ENCODE data around the gene AURKAIP1. TPM values are rescaled to one million over a fixed set of nuclear protein-coding genes. Genes with fewer than 3 reads are reported as not detected.

AURKAIP1 gene
- total and polyA plus RNA-seq, 2 of the 13 experiments (the other 11 are each of a cell fraction or from before 2014, with no cell fraction given) = 69.5 to 175 TPM

DNA sequence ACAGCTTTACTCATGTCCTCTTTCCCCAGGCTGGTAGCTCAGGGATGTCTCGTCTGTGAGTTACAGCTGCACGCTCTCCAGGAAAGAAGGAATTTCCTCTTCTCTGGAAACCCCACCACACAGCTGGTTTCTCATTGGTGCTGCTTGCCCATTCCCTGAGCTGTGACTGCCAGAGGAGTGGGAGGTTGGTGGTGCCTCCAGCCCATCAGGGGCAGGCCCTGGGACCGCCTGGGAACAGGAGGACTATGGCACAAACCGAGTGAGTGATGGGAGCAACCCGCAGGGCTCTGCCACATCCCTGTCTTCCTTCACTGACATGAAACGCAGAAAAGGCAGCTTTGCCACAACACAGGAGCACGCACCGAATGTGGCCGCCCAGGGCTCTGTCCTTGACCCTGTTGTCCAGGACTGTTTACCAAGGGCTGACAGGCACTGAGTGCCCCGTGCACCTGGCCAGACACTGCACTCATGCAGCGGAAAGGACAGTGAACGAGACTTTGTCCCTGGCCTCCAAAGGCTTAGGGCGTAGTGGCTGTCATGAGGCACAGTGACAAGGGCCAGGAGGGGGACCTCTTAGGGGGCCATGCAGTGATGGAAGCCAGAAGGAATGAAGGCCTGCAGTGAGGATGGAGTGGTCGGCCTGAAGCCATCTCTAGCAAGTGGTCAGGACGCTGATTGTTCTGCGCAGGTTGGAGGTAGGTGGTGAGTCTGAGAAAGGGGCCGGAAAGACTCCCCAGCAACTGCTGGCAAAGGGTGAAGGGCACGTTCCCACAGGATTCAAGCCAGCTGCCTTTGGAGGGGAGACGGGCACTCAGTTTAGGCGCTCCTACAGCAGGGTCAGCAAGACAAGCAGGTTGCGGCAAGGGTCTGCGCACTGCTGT lies 25.8 kb upstream of the AURKAIP1 start (continued):
- TF ChIP-seq ZNF558 (CRISPR knock-in tag; IDR thresholded peaks at IDR 0.05; ENCODE audit: borderline replicate concordance) (peak; percentile 86), ZNF768 (CRISPR knock-in tag; IDR thresholded peaks at IDR 0.05) (0 out of 2 replicates have a peak, but pooled peaks have one; percentile 13), ZNF354B (CRISPR knock-in tag; IDR thresholded peaks at IDR 0.05) (no peak), ZNF766 (CRISPR knock-in tag; IDR thresholded peaks at IDR 0.05; ENCODE audit: borderline replicate concordance) (peak; percentile 93), ZNF629 (CRISPR knock-in tag; conservative IDR thresholded peaks at IDR 0.05) (peak; percentile 75)
- TF ChIP-seq, protein P1, sequence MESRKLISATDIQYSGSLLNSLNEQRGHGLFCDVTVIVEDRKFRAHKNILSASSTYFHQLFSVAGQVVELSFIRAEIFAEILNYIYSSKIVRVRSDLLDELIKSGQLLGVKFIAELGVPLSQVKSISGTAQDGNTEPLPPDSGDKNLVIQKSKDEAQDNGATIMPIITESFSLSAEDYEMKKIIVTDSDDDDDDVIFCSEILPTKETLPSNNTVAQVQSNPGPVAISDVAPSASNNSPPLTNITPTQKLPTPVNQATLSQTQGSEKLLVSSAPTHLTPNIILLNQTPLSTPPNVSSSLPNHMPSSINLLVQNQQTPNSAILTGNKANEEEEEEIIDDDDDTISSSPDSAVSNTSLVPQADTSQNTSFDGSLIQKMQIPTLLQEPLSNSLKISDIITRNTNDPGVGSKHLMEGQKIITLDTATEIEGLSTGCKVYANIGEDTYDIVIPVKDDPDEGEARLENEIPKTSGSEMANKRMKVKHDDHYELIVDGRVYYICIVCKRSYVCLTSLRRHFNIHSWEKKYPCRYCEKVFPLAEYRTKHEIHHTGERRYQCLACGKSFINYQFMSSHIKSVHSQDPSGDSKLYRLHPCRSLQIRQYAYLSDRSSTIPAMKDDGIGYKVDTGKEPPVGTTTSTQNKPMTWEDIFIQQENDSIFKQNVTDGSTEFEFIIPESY (CRISPR knock-in tag; IDR thresholded peaks at IDR 0.05) = peak; percentile 88
- TF ChIP-seq, protein P2, sequence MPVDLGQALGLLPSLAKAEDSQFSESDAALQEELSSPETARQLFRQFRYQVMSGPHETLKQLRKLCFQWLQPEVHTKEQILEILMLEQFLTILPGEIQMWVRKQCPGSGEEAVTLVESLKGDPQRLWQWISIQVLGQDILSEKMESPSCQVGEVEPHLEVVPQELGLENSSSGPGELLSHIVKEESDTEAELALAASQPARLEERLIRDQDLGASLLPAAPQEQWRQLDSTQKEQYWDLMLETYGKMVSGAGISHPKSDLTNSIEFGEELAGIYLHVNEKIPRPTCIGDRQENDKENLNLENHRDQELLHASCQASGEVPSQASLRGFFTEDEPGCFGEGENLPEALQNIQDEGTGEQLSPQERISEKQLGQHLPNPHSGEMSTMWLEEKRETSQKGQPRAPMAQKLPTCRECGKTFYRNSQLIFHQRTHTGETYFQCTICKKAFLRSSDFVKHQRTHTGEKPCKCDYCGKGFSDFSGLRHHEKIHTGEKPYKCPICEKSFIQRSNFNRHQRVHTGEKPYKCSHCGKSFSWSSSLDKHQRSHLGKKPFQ (CRISPR knock-in tag; IDR thresholded peaks at IDR 0.05; ENCODE audit: insufficient replicate concordance) = peak; percentile 22
- TF ChIP-seq, protein P3, sequence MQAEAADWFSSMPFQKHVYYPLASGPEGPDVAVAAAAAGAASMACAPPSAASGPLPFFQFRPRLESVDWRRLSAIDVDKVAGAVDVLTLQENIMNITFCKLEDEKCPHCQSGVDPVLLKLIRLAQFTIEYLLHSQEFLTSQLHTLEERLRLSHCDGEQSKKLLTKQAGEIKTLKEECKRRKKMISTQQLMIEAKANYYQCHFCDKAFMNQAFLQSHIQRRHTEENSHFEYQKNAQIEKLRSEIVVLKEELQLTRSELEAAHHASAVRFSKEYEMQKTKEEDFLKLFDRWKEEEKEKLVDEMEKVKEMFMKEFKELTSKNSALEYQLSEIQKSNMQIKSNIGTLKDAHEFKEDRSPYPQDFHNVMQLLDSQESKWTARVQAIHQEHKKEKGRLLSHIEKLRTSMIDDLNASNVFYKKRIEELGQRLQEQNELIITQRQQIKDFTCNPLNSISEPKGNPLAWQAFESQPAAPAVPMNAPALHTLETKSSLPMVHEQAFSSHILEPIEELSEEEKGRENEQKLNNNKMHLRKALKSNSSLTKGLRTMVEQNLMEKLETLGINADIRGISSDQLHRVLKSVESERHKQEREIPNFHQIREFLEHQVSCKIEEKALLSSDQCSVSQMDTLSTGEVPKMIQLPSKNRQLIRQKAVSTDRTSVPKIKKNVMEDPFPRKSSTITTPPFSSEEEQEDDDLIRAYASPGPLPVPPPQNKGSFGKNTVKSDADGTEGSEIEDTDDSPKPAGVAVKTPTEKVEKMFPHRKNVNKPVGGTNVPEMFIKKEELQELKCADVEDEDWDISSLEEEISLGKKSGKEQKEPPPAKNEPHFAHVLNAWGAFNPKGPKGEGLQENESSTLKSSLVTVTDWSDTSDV (CRISPR knock-in tag; IDR thresholded peaks at IDR 0.05) = no peak
- TF ChIP-seq, protein P4, sequence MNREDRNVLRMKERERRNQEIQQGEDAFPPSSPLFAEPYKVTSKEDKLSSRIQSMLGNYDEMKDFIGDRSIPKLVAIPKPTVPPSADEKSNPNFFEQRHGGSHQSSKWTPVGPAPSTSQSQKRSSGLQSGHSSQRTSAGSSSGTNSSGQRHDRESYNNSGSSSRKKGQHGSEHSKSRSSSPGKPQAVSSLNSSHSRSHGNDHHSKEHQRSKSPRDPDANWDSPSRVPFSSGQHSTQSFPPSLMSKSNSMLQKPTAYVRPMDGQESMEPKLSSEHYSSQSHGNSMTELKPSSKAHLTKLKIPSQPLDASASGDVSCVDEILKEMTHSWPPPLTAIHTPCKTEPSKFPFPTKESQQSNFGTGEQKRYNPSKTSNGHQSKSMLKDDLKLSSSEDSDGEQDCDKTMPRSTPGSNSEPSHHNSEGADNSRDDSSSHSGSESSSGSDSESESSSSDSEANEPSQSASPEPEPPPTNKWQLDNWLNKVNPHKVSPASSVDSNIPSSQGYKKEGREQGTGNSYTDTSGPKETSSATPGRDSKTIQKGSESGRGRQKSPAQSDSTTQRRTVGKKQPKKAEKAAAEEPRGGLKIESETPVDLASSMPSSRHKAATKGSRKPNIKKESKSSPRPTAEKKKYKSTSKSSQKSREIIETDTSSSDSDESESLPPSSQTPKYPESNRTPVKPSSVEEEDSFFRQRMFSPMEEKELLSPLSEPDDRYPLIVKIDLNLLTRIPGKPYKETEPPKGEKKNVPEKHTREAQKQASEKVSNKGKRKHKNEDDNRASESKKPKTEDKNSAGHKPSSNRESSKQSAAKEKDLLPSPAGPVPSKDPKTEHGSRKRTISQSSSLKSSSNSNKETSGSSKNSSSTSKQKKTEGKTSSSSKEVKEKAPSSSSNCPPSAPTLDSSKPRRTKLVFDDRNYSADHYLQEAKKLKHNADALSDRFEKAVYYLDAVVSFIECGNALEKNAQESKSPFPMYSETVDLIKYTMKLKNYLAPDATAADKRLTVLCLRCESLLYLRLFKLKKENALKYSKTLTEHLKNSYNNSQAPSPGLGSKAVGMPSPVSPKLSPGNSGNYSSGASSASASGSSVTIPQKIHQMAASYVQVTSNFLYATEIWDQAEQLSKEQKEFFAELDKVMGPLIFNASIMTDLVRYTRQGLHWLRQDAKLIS (CRISPR knock-in tag; IDR thresholded peaks at IDR 0.05) = peak; percentile 72; the same call in 1 of the 2 replicates
- TF ChIP-seq, protein P5, sequence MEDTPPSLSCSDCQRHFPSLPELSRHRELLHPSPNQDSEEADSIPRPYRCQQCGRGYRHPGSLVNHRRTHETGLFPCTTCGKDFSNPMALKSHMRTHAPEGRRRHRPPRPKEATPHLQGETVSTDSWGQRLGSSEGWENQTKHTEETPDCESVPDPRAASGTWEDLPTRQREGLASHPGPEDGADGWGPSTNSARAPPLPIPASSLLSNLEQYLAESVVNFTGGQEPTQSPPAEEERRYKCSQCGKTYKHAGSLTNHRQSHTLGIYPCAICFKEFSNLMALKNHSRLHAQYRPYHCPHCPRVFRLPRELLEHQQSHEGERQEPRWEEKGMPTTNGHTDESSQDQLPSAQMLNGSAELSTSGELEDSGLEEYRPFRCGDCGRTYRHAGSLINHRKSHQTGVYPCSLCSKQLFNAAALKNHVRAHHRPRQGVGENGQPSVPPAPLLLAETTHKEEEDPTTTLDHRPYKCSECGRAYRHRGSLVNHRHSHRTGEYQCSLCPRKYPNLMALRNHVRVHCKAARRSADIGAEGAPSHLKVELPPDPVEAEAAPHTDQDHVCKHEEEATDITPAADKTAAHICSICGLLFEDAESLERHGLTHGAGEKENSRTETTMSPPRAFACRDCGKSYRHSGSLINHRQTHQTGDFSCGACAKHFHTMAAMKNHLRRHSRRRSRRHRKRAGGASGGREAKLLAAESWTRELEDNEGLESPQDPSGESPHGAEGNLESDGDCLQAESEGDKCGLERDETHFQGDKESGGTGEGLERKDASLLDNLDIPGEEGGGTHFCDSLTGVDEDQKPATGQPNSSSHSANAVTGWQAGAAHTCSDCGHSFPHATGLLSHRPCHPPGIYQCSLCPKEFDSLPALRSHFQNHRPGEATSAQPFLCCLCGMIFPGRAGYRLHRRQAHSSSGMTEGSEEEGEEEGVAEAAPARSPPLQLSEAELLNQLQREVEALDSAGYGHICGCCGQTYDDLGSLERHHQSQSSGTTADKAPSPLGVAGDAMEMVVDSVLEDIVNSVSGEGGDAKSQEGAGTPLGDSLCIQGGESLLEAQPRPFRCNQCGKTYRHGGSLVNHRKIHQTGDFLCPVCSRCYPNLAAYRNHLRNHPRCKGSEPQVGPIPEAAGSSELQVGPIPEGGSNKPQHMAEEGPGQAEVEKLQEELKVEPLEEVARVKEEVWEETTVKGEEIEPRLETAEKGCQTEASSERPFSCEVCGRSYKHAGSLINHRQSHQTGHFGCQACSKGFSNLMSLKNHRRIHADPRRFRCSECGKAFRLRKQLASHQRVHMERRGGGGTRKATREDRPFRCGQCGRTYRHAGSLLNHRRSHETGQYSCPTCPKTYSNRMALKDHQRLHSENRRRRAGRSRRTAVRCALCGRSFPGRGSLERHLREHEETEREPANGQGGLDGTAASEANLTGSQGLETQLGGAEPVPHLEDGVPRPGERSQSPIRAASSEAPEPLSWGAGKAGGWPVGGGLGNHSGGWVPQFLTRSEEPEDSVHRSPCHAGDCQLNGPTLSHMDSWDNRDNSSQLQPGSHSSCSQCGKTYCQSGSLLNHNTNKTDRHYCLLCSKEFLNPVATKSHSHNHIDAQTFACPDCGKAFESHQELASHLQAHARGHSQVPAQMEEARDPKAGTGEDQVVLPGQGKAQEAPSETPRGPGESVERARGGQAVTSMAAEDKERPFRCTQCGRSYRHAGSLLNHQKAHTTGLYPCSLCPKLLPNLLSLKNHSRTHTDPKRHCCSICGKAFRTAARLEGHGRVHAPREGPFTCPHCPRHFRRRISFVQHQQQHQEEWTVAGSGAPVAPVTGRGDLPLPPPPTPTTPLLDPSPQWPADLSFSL (CRISPR knock-in tag; IDR thresholded peaks at IDR 0.05) = no peak; the same call in 1 of the 2 replicates
